Measurements from ENCODE around the gene RAPGEF1. TPM values are rescaled to one million over a fixed set of nuclear protein-coding genes. Genes with fewer than 3 reads are reported as not detected.

RAPGEF1 gene
- total RNA-seq, 1 donor from 2014 or later = 76.8 TPM

DNA sequence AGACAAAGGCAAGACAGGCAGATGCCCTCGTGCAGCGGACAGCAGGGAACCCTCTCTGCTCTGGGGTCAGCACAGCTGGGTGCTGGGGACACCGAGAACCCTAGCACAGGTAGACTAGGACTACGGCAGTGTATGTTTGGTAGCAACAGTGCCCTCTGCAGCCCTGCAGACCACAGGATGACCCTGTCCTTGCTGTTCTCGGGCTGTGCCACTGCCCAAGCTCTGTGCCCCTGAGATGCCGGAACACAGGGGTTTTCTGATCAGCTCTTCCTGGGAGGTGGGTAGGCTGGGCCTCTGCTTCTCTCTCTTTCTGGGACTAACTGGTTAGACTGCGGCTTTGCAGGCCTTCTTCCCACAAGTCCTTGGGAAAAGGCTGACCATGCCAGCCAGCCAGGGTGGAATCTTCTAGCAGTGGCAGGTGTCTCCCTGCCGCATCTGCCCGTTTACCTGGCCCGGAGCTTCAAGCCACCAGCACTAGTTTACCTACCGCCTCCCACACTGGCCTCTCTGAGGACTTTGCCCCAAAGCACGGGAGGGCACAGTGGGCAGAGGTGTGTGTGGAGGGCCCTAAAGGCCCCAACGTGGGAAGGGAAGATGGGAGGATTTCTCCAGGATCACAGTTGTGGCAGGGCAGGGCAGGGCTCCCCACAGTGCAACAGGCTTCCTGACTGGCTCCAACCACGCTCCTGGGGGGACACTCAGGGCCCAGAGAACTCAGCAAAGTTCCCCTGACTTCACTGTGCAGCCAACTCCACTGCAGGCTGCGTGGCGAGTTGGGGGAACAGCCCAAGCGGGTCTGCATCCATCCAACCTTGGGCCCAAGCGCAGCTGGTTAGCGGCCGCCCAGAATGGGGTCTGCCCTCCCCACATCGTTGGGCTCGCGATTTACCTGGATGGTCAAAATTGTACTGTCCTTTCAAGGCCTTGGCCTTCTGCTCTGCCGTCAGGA is 210.0 kb downstream of the RAPGEF1 start:
- no peaks in the 10 kb centered on the region for H3K27me3 ChIP-seq (ENCODE audit: insufficient read depth, low read length)
- H3K27ac Mint-ChIP-seq (ENCODE audit: unreplicated experiment) = no peak overlapping the region

DNA sequence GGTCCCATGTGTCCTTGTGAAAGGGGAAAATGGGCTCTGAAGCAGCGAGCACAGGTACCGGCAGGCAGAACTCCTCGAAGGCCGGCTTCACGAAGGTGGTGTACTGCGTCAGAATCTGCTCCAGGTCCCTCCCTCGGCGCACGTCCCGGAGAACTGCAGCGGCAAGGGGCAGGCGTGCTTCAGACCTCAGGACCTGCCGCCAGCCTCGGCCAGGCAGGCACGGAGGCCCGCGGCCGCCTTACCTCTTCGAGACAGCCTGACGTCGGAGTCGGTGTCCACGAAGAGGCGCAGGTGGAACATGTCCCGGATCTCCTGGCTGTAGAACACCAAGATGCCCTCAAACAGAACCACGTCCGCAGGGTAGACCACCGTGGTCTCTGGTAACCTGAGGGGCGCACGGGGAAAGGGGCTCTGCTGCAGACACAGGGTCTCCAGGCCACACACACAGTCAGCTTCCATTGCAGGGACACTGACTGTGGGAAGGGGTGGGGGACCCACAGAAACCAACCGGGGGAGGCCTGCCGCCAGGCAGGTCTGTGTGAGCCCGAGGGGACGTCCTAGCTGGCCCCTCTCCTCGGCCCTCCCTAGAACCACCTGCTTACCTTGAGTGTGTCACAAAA is 210.9 kb downstream of the RAPGEF1 start:
- Mint-ChIP-seq H3K27ac (ENCODE audit: unreplicated experiment) (no peak overlapping the region), H3K36me3 (ENCODE audit: low read depth, unreplicated experiment) (peaks cover 12% of the 10 kb centered on the region), H3K9me3 (ENCODE audit: unreplicated experiment) (no peaks in the 10 kb centered on the region), H3K27me3 (ENCODE audit: low read depth, unreplicated experiment) (peaks cover 2% of the 10 kb centered on the region), H3K4me3 (ENCODE audit: unreplicated experiment) (no peak overlapping the region), H3K4me1 (ENCODE audit: low read depth, unreplicated experiment) (peaks cover 14% of the 10 kb centered on the region)
- H3K36me3 ChIP-seq (ENCODE audit: insufficient read depth, low read length) = peaks cover 4% of the 10 kb centered on the region
- no peak overlapping the region for H3K27ac ChIP-seq (ENCODE audit: low read depth, low read length)
- H3K9me3 ChIP-seq (ENCODE audit: insufficient read depth, low read depth, low read length) = no peaks in the 10 kb centered on the region
- H3K79me2 ChIP-seq (ENCODE audit: insufficient read depth, low read length) = peaks cover 16% of the 10 kb centered on the region
- TF ChIP-seq EZH2 (IDR thresholded peaks at IDR 0.05; ENCODE audit: insufficient read depth, low read length) = no peak
- no peak overlapping the region for H3K4me2 ChIP-seq (ENCODE audit: low read length)
- no peak overlapping the region for H3K4me3 ChIP-seq (ENCODE audit: insufficient read depth, low read depth, low read length)
- no peak overlapping the region for H3K9ac ChIP-seq (ENCODE audit: low read length)
- FAIRE-seq (no peak), DNase-seq (ENCODE audit: low read depth) (no peak)
- peaks cover 7% of the 10 kb centered on the region for H4K20me1 ChIP-seq (ENCODE audit: insufficient read depth, low read length)
- no peaks in the 10 kb centered on the region for H3K27me3 ChIP-seq (ENCODE audit: insufficient read depth, low read length)
- peaks cover 16% of the 10 kb centered on the region for H3K4me1 ChIP-seq (ENCODE audit: insufficient read depth, low read length)
- no peak overlapping the region for H2AFZ ChIP-seq (ENCODE audit: low read depth, low read length)

More for the DNA sequence above, 210.0 kb downstream of the RAPGEF1 start:
- peaks cover 8% of the 10 kb centered on the region for H3K36me3 Mint-ChIP-seq (ENCODE audit: low read depth, unreplicated experiment)
- Histone ChIP-seq H4K20me1 (ENCODE audit: insufficient read depth, low read length) (peaks cover 7% of the 10 kb centered on the region), H3K9me3 (ENCODE audit: insufficient read depth, low read depth, low read length) (no peaks in the 10 kb centered on the region), H3K4me2 (ENCODE audit: low read length) (peak overlapping the region; percentile 98), H3K9ac (ENCODE audit: low read length) (peak overlapping the region; percentile 89), H3K36me3 (ENCODE audit: insufficient read depth, low read length) (peaks cover 4% of the 10 kb centered on the region), H3K79me2 (ENCODE audit: insufficient read depth, low read length) (peaks cover 16% of the 10 kb centered on the region), H2AFZ (ENCODE audit: low read depth, low read length) (peak overlapping the region; percentile 75), H3K27ac (ENCODE audit: low read depth, low read length) (no peak overlapping the region), H3K4me3 (ENCODE audit: insufficient read depth, low read depth, low read length) (peak overlapping the region; percentile 72), H3K4me1 (ENCODE audit: insufficient read depth, low read length) (peaks cover 15% of the 10 kb centered on the region)
- peaks cover 6% of the 10 kb centered on the region for H3K4me1 Mint-ChIP-seq (ENCODE audit: low read depth, unreplicated experiment)
- no peaks in the 10 kb centered on the region for H3K9me3 Mint-ChIP-seq (ENCODE audit: unreplicated experiment)
- no peak for TF ChIP-seq EZH2 (IDR thresholded peaks at IDR 0.05; ENCODE audit: insufficient read depth, low read length)
- TF ChIP-seq, protein P1, sequence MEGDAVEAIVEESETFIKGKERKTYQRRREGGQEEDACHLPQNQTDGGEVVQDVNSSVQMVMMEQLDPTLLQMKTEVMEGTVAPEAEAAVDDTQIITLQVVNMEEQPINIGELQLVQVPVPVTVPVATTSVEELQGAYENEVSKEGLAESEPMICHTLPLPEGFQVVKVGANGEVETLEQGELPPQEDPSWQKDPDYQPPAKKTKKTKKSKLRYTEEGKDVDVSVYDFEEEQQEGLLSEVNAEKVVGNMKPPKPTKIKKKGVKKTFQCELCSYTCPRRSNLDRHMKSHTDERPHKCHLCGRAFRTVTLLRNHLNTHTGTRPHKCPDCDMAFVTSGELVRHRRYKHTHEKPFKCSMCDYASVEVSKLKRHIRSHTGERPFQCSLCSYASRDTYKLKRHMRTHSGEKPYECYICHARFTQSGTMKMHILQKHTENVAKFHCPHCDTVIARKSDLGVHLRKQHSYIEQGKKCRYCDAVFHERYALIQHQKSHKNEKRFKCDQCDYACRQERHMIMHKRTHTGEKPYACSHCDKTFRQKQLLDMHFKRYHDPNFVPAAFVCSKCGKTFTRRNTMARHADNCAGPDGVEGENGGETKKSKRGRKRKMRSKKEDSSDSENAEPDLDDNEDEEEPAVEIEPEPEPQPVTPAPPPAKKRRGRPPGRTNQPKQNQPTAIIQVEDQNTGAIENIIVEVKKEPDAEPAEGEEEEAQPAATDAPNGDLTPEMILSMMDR (IDR thresholded peaks at IDR 0.05; ENCODE audit: insufficient read depth, low read depth, low read length) = no peak
- FAIRE-seq (no peak), DNase-seq (ENCODE audit: low read depth) (no peak)
- peak overlapping the region; percentile 85 for H3K4me3 Mint-ChIP-seq (ENCODE audit: unreplicated experiment)
- H3K27me3 Mint-ChIP-seq (ENCODE audit: low read depth, unreplicated experiment) = peaks cover 2% of the 10 kb centered on the region

DNA sequence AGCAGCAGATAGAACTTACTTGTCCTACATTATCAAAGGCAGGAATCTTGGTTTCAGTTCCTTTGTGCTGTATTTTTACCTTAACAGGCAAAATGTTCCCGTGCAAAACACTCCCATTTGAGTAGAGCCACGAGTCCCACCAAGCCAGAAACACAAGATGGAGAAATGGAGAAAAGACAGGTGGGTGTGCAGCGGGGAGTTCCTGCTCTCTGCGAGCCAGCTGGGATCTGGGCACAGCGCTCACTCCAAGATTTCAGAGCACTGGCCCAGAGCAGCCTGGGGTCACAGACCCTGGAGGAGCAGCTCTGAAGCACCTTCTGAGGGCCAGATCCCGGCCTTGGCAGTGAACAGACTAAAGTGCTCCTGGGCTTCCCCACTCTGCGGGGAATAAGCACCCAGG is 211.7 kb downstream of the RAPGEF1 start:
- Mint-ChIP-seq H3K27me3 (ENCODE audit: low read depth, unreplicated experiment) (peaks cover 2% of the 10 kb centered on the region), H3K9me3 (ENCODE audit: unreplicated experiment) (no peaks in the 10 kb centered on the region), H3K36me3 (ENCODE audit: low read depth, unreplicated experiment) (peaks cover 12% of the 10 kb centered on the region), H3K4me3 (ENCODE audit: unreplicated experiment) (peak overlapping the region; percentile 62), H3K27ac (ENCODE audit: unreplicated experiment) (peak overlapping the region; percentile 18), H3K4me1 (ENCODE audit: low read depth, unreplicated experiment) (peaks cover 14% of the 10 kb centered on the region)
- Histone ChIP-seq H4K20me1 (ENCODE audit: insufficient read depth, low read length) (peaks cover 7% of the 10 kb centered on the region), H3K9me3 (ENCODE audit: insufficient read depth, low read depth, low read length) (no peaks in the 10 kb centered on the region), H3K4me3 (ENCODE audit: insufficient read depth, low read depth, low read length) (no peak overlapping the region), H3K36me3 (ENCODE audit: insufficient read depth, low read length) (peaks cover 5% of the 10 kb centered on the region), H3K79me2 (ENCODE audit: insufficient read depth, low read length) (peaks cover 16% of the 10 kb centered on the region), H3K27me3 (ENCODE audit: insufficient read depth, low read length) (no peaks in the 10 kb centered on the region), H2AFZ (ENCODE audit: low read depth, low read length) (no peak overlapping the region), H3K27ac (ENCODE audit: low read depth, low read length) (no peak overlapping the region), H3K4me1 (ENCODE audit: insufficient read depth, low read length) (peaks cover 17% of the 10 kb centered on the region), H3K9ac (ENCODE audit: low read length) (no peak overlapping the region), H3K4me2 (ENCODE audit: low read length) (no peak overlapping the region)
- FAIRE-seq (no peak), DNase-seq (ENCODE audit: low read depth) (no peak)
- no peak for TF ChIP-seq EZH2 (IDR thresholded peaks at IDR 0.05; ENCODE audit: insufficient read depth, low read length)
- TF ChIP-seq, protein P1 (IDR thresholded peaks at IDR 0.05; ENCODE audit: insufficient read depth, low read depth, low read length) = no peak

Measured in astrocyte (in vitro differentiated cells and primary cell).